ENCODE measurements around the gene EYA2.

The EYA2 gene

DNA sequence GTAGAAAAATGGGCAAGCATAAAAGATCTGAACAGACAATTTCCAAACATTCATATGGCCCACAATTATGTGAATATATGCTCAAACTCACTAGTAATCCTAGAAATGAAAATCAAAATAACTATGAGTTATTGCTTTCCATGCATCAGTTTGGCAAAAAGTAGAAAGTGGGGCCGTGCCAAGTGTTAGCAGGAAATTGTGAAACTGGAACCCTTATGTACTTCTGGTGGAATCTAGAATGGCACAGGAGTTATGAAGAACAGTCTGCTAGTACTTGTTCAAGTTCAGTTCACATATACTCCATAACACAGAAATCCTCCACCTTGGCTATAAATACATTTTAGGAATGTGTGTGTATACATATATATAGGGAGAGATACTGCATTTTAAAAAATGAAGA lies 89.8 kb downstream of the EYA2 start:
- no peak for DNase-seq

GRCh38 chr20:46985250-46985649 lies 90.6 kb downstream of the EYA2 start:
- no peak for DNase-seq

- DNase-seq, result no peak
These were observed 91.0 kb downstream of the EYA2 start for GRCh38 chr20:46985671-46986070.

DNA sequence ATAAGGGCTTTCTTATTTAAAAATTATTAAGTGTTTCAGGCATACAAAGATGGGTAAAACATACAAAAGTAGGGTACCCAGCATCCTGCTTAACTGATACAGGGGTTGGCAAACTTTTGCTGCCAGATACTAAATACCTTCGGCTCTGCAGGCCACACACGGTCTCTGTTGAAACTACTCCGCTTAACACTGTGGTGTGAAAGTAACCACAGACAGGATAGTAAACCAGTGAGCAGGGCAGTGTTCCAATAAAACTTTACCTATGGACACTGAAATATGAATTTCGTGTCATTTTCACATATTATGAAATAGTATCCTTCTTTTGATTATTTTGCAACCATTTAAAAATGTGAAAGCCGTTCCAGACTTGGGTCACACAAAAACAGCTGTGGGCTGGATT lies 92.4 kb downstream of the EYA2 start:
- DNase-seq, result no peak

DNA sequence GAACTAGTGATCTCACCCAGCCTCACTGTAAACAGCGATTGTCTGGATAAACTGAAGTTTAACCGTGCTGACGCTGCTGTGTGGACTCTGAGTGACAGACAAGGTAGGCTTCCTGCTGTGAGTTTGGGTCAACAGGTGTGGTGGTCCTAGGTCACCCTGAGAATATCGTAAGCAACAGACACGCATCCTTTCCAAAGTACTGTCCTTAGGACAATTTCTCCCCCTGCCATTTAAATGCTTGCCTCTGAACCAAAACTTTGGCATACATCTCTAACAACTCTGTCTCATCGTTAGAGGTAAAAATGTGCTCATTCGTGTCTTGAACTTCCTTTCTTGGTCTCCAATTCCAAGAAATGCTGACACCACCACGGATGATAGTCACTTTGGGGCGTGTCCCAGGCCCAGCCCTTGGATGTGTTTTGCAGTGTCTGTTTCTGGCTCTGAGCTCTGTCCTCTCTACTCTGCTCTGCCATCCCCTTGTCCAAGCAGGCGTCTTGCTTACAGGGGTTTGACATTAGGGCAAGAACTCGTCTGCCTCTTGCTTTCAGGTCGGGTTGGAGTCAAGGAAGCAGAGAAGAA lies 95.5 kb downstream of the EYA2 start:
- DNase-seq, result no peak

DNA sequence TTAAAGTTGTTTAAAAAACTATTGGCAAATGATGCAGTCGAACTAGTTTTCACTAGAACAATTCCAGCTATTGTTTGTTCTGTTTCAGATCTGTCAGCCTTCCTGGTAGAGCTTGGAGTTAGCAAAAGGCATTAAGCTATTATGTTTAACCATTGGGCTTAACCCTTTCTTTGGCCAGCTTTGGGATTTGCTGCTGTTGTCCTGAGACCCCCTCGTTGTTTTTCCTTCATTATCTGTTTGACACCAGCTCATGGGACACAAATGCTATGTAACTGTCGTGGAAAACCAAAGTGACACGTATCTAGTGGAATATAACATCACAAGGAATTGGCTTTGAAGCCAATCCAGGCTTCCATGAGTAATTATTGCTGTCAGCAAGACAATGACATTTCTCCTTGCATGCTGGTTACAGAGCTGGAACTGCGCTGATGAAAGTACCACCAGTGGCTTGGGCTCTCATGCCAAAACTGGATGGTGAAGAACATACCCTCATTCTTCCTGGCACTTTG lies 96.0 kb downstream of the EYA2 start:
- DNase-seq, result no peak

DNA sequence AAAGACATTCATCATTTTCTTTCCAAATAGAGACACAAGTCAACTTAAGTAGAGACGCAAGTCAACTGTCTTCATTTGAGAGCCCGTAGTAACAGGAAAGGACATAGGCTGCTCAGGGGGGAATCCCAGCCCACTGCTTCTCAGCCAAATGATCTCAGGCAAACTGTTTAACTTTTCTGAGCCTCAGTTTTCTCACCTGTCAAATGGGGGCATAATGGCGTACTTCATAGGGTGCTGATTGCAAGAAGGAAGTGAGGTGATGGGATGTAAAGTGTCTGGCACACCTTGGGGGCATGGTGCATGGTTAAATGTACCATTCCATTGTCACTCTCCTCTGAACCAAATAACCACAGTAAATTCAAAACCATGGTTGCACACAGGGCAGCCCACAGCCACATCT lies 96.5 kb downstream of the EYA2 start:
- no peak for DNase-seq

DNA sequence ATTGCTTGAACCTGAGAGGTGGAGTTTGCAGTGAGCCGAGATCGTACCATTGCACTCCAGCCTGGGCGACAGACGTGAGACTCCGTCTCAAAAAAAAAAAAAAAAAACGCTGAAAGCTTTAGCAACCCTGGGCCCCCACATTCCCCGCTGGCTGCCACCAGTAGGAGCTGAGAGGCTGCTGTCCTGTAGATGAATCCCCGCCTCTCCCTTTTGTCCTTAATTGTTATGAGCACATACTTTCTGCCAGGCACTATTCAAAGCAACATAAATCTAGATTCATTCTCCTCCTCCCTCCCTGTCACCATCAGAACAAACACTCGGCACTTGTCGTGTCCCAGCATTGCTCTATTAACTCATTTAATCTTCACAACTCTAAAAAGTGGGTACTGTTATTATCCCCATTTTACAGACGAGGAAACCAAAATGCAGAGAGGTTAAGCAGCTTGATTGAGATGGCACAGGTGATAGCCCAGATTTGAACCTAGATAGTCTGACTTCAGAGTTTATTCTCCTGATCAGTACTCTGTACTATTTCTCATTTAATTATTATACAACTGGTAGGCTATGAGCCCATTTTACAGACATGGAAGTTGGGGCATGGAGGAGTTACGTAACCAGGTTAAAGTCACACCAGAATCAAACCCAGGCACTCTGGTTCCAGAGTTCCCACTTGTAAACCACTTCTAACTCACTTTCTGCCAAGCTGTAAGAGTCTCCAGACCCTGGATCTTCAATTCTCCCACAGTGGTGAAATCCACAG lies 97.4 kb downstream of the EYA2 start:
- no peak for DNase-seq

- DNase-seq, result no peak
These were observed 98.0 kb downstream of the EYA2 start for GRCh38 chr20:46992640-46993035.

GRCh38 chr20:46993465-46994095 lies 98.9 kb downstream of the EYA2 start:
- DNase-seq, result no peak

DNA sequence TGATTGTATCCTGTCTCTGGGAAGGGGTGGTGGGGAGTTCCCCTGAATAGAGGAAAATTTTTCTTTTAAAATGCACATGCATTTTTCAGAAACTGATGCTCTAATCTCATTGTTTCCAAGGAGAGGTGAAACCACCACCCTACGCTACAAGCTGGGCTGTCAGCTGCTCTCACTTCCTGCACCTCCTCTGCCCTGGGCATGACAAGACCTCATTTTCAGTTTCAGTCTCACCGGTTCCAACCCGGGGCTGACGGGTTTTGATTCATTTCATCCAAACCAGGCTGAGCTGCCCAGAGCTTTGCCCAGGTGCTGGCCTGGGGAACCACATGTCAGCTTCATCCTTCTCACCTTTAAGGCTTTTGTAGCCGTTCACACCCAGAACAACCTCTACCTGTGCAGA lies 99.7 kb downstream of the EYA2 start:
- no peak for DNase-seq

- no peak for DNase-seq
These were observed 101.0 kb downstream of the EYA2 start for GRCh38 chr20:46995561-46996142.

GRCh38 chr20:46997187-46997586 lies 102.5 kb downstream of the EYA2 start:
- no peak for DNase-seq

- no peak for DNase-seq
These were observed 104.0 kb downstream of the EYA2 start for GRCh38 chr20:46998477-46999240.

DNA sequence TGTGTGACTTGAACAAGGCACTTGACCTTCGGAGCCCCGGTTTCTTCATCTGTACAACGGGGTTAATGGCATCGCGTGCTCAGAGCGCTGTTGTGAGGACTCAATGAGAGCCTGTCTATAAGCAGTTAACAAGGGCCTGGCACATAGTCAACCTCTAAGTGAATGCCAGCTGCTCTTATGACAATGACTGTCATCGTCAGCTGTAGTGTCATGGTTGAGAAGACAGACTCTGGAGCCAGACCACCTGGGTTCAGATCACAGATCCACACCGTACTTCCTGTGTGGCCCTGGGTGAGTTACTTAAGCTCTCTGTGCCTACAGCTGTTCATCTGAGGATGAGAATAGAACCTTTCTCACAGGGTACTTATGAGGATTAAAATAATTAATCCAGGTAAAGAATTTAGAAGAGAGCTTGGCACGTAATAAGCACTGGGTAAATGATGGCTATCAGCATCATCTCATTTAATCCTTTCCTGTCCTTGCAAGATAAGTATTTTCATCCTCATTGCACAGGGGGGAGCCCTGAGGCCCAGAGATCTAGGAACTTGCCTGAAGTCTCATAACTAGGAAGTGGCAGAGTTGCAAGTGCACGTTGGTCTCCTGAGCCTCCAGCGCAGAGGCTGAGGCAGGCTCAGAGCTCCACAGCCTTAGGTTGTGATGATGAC lies 105.3 kb downstream of the EYA2 start:
- DNase-seq, result no peak

DNA sequence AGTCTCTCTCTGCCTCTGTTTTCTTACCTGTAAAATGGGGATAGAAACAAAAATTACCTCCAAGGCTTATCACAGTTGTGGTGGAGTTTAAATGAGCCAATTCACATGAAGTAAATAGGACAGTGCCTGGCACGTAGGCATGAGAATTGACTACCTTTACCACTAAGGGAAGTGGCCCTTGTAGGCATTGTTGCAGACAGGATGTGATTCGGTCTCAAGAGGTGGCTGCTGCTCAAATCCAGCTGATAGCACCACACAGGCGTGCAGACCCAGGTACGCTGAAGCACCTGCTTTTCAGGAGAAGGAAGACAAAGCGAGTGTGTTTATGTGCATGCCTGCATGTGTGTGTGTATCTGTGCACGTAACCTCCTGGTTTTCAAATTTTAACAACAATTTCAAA lies 108.6 kb downstream of the EYA2 start:
- DNase-seq, result no peak

DNA sequence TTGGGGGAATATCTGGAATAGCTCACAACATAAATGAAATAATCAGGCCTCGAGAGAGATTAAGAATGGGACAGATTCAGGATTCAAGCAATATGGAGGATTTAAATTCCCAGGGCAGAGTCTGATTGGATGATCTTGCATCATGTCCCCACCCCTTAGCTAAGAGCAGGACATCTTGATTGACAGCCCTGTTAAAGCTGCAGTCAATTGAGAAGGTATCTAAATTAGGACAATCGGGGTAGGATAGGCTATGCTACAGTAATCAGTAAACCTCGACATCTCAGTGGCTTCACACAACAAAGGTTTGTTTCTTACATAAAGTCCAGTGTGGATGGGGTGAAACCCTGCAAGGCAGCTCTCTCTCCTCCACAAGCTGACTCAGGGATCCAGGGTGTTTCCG lies 109.5 kb downstream of the EYA2 start:
- no peak for DNase-seq

GRCh38 chr20:47007826-47008655 lies 113.4 kb downstream of the EYA2 start:
- DNase-seq, result no peak

DNA sequence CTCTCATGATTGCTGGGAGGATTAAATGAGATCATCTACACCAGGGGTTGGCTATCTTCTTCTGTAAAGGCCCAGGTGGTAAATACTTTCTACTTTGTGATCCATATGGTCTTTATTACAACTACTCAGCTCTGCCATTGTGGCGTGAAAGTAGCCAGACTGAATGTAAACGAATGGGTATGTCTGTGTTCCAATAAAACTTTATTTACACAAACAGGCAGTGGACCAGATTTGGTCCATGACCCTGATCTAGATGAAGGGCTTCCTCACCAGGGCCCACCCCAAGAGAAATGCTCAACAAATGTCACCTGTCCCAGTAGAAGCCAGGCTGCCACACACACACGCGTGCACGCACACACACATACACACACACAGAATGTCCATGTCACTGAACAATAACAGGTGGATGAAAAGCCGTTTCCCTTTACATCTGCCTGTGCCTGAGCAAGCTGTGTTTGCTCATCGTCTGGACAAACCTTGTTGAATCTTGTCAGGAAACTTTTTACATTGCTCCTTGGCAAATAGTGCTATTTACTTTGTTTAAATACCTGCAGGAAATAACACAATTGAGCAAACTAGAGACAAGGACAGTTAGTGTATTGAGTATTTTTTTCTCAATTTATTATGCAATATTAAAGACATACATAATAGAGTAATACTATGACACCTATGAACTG lies 114.3 kb downstream of the EYA2 start:
- DNase-seq, result no peak

- no peak for DNase-seq
These were observed 115.1 kb downstream of the EYA2 start for GRCh38 chr20:47009784-47010183.

- no peak for DNase-seq
These were observed 117.3 kb downstream of the EYA2 start for GRCh38 chr20:47011984-47012383.
